Ishikawa (cell line): ENCODE data around the gene OR2J3.

Source experiments
- RAD21 ChIP-seq: IDR thresholded peaks from 2 replicates; pipeline ENCODE4 v1.6.1; 2012; ENCODE audit warnings: low read depth
- TAF1 ChIP-seq: IDR thresholded peaks from 2 replicates; pipeline ENCODE4 v1.6.1; 2012; ENCODE audit warnings: low read depth, mild to moderate bottlenecking
- TF ChIP-seq, protein P1 (sequence below): IDR thresholded peaks from 2 replicates; pipeline ENCODE4 v1.6.1; 2012; ENCODE audit warnings: low read depth, mild to moderate bottlenecking

GRCh38 chr6:29129326-29130012 is 21.6 kb downstream of the OR2J3 start:
- TF ChIP-seq TAF1 (no peak), RAD21 (no peak)
- TF ChIP-seq, protein P1, sequence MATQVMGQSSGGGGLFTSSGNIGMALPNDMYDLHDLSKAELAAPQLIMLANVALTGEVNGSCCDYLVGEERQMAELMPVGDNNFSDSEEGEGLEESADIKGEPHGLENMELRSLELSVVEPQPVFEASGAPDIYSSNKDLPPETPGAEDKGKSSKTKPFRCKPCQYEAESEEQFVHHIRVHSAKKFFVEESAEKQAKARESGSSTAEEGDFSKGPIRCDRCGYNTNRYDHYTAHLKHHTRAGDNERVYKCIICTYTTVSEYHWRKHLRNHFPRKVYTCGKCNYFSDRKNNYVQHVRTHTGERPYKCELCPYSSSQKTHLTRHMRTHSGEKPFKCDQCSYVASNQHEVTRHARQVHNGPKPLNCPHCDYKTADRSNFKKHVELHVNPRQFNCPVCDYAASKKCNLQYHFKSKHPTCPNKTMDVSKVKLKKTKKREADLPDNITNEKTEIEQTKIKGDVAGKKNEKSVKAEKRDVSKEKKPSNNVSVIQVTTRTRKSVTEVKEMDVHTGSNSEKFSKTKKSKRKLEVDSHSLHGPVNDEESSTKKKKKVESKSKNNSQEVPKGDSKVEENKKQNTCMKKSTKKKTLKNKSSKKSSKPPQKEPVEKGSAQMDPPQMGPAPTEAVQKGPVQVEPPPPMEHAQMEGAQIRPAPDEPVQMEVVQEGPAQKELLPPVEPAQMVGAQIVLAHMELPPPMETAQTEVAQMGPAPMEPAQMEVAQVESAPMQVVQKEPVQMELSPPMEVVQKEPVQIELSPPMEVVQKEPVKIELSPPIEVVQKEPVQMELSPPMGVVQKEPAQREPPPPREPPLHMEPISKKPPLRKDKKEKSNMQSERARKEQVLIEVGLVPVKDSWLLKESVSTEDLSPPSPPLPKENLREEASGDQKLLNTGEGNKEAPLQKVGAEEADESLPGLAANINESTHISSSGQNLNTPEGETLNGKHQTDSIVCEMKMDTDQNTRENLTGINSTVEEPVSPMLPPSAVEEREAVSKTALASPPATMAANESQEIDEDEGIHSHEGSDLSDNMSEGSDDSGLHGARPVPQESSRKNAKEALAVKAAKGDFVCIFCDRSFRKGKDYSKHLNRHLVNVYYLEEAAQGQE, result no peak
